ENCODE results near the gene RYR1. TPM values are rescaled to one million over a fixed set of nuclear protein-coding genes. Genes with fewer than 3 reads are reported as not detected.
A peak's percentile ranks its signal among the peaks of the same experiment; 100 is the strongest.

Gene RYR1
- total and polyA plus RNA-seq, 2 of the 13 experiments (the other 11 are each of a cell fraction or from before 2014, with no cell fraction given), result 0.03 TPM; not detected in 1

DNA sequence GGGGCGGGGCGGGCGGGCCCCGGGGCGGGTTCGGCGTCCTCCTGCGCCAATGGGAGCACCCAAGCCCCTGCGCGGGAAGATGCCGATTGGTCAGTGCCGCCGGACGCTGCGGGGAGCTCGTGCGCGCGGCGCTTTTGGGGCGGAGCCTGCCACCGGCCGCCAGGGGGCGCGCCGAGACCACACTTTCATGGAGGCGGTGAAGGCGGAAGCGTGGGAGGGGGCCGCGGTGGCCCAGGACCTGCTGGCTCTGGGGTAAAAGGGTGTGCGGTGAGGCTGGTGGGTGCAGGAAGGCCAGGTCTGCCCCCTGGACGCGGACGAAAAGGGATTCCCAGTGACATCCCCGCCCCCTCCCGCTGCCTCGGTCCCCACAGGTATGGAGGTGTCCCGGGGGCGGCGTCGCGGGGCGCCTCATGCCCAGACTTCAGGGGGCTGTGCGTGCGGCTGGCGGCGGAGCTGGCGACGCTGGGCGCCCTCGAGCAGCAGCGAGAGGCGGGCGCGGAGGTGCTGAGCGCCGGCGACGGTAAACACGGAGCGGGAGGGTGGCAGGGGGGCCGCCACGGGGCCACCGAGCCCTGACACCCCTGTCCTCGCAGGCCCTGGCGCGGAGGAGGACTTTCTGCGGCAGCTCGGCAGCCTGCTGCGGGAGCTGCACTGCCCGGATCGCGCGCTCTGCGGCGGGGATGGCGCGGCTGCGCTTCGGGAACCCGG is 30.4 kb upstream of the RYR1 start, which contains the start of gene FAM98C (continued):
- TF ChIP-seq, protein P1, sequence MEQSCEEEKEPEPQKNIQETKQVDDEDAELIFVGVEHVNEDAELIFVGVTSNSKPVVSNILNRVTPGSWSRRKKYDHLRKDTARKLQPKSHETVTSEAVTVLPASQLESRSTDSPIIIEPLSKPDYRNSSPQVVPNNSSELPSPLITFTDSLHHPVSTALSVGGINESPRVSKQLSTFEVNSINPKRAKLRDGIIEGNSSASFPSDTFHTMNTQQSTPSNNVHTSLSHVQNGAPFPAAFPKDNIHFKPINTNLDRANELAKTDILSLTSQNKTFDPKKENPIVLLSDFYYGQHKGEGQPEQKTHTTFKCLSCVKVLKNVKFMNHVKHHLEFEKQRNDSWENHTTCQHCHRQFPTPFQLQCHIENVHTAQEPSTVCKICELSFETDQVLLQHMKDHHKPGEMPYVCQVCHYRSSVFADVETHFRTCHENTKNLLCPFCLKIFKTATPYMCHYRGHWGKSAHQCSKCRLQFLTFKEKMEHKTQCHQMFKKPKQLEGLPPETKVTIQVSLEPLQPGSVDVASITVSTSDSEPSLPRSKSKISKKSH (CRISPR knock-in tag; IDR thresholded peaks at IDR 0.05; ENCODE audit: borderline replicate concordance), result no peak
- TF ChIP-seq SRSF4 (IDR thresholded peaks at IDR 0.05; ENCODE audit: low read depth, low read length, poor library complexity, severe bottlenecking) (no peak), SRSF9 (IDR thresholded peaks at IDR 0.05; ENCODE audit: borderline replicate concordance, insufficient read depth, low read depth, low read length, poor library complexity, severe bottlenecking) (no peak), ZNF484 (CRISPR knock-in tag; IDR thresholded peaks at IDR 0.05; ENCODE audit: borderline replicate concordance, low read depth) (no peak), CC2D1A (CRISPR knock-in tag; IDR thresholded peaks at IDR 0.05) (no peak), ZFP36 (IDR thresholded peaks at IDR 0.05; ENCODE audit: borderline replicate concordance, low read depth, low read length, partially characterized antibody) (no peak), GZF1 (CRISPR knock-in tag; IDR thresholded peaks at IDR 0.05) (no peak), NFE2 (CRISPR knock-in tag; IDR thresholded peaks at IDR 0.05) (no peak), YY1 (IDR thresholded peaks at IDR 0.05; ENCODE audit: insufficient read depth, insufficient replicate concordance, low read depth, low read length) (peak; percentile 77), ZNF138 (CRISPR knock-in tag; IDR thresholded peaks at IDR 0.05; ENCODE audit: low read depth) (0 out of 2 replicates have a peak, but pooled peaks have one; percentile 31)
- TF ChIP-seq, protein P2, sequence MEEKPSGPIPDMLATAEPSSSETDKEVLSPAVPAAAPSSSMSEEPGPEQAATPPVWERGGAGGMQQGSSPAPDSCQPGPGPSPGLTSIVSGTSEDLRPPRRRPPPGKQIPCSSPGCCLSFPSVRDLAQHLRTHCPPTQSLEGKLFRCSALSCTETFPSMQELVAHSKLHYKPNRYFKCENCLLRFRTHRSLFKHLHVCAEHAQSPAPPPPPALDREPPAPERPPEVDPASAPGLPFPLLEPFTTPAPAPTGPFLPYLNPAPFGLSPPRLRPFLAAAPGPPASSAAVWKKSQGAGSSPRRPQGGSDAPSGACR (CRISPR knock-in tag; IDR thresholded peaks at IDR 0.05), result peak; percentile 85; the same call in 1 of the 2 replicates
- TF ChIP-seq, protein P3, sequence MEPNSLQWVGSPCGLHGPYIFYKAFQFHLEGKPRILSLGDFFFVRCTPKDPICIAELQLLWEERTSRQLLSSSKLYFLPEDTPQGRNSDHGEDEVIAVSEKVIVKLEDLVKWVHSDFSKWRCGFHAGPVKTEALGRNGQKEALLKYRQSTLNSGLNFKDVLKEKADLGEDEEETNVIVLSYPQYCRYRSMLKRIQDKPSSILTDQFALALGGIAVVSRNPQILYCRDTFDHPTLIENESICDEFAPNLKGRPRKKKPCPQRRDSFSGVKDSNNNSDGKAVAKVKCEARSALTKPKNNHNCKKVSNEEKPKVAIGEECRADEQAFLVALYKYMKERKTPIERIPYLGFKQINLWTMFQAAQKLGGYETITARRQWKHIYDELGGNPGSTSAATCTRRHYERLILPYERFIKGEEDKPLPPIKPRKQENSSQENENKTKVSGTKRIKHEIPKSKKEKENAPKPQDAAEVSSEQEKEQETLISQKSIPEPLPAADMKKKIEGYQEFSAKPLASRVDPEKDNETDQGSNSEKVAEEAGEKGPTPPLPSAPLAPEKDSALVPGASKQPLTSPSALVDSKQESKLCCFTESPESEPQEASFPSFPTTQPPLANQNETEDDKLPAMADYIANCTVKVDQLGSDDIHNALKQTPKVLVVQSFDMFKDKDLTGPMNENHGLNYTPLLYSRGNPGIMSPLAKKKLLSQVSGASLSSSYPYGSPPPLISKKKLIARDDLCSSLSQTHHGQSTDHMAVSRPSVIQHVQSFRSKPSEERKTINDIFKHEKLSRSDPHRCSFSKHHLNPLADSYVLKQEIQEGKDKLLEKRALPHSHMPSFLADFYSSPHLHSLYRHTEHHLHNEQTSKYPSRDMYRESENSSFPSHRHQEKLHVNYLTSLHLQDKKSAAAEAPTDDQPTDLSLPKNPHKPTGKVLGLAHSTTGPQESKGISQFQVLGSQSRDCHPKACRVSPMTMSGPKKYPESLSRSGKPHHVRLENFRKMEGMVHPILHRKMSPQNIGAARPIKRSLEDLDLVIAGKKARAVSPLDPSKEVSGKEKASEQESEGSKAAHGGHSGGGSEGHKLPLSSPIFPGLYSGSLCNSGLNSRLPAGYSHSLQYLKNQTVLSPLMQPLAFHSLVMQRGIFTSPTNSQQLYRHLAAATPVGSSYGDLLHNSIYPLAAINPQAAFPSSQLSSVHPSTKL (CRISPR knock-in tag; IDR thresholded peaks at IDR 0.05), result peak; percentile 62; the same call in 1 of the 2 replicates
- TF ChIP-seq, protein P4, sequence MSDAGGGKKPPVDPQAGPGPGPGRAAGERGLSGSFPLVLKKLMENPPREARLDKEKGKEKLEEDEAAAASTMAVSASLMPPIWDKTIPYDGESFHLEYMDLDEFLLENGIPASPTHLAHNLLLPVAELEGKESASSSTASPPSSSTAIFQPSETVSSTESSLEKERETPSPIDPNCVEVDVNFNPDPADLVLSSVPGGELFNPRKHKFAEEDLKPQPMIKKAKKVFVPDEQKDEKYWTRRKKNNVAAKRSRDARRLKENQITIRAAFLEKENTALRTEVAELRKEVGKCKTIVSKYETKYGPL (CRISPR knock-in tag; IDR thresholded peaks at IDR 0.05), result 0 out of 2 replicates have a peak, but pooled peaks have one; percentile 48
- TF ChIP-seq, protein P5, sequence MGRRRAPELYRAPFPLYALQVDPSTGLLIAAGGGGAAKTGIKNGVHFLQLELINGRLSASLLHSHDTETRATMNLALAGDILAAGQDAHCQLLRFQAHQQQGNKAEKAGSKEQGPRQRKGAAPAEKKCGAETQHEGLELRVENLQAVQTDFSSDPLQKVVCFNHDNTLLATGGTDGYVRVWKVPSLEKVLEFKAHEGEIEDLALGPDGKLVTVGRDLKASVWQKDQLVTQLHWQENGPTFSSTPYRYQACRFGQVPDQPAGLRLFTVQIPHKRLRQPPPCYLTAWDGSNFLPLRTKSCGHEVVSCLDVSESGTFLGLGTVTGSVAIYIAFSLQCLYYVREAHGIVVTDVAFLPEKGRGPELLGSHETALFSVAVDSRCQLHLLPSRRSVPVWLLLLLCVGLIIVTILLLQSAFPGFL (CRISPR knock-in tag; IDR thresholded peaks at IDR 0.05), result no peak
- TF ChIP-seq, protein P6, sequence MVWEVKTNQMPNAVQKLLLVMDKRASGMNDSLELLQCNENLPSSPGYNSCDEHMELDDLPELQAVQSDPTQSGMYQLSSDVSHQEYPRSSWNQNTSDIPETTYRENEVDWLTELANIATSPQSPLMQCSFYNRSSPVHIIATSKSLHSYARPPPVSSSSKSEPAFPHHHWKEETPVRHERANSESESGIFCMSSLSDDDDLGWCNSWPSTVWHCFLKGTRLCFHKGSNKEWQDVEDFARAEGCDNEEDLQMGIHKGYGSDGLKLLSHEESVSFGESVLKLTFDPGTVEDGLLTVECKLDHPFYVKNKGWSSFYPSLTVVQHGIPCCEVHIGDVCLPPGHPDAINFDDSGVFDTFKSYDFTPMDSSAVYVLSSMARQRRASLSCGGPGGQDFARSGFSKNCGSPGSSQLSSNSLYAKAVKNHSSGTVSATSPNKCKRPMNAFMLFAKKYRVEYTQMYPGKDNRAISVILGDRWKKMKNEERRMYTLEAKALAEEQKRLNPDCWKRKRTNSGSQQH (CRISPR knock-in tag; IDR thresholded peaks at IDR 0.05; ENCODE audit: low read depth), result no peak
